ENCODE data around the gene TRMT11. TPM values are rescaled to one million over a fixed set of nuclear protein-coding genes. Genes with fewer than 3 reads are reported as not detected.

Gene TRMT11
- total and polyA plus RNA-seq, 10 of the 15 experiments (the other 5 are each of a cell fraction or from before 2014, with no cell fraction given), result 34.0 to 81.1 (median 43.7) TPM

DNA sequence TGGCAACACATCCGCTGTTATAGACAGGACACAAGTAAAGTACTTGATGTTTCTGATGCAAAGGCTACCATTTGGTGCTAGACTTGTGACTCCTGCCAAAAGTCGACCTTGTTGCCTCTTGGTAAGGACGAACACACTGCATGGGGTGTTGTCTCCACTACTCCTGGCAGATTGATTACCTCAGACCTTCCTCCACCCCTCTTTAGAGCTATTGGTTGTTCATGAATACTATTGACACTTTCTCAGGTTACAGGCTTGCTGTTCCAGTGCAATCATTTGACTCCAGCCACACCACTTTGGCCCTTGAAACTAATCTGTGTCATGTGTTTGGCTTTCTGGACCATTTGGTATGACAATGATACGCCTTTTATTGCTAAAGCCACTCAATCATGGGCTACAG is 62.3 kb downstream of the TRMT11 start:
- TF ChIP-seq RAD21 (IDR thresholded peaks at IDR 0.05; ENCODE audit: insufficient read depth, low read depth, low read length) (no peak), ZZZ3 (IDR thresholded peaks at IDR 0.05; ENCODE audit: control insufficient read depth, insufficient read length, low read depth) (no peak), KDM1A (IDR thresholded peaks at IDR 0.05; ENCODE audit: borderline replicate concordance) (no peak), HDGF (IDR thresholded peaks at IDR 0.05) (no peak), NR2C2 (IDR thresholded peaks at IDR 0.05; ENCODE audit: borderline replicate concordance, control insufficient read depth, insufficient read length, low read depth) (no peak), TCF3 (IDR thresholded peaks at IDR 0.05; ENCODE audit: borderline replicate concordance, insufficient read depth, low read depth, low read length) (no peak), NRF1 (conservative IDR thresholded peaks at IDR 0.05; ENCODE audit: low read depth, low read length) (no peak), YBX1 (IDR thresholded peaks at IDR 0.05) (no peak)
- TF ChIP-seq, protein P1, sequence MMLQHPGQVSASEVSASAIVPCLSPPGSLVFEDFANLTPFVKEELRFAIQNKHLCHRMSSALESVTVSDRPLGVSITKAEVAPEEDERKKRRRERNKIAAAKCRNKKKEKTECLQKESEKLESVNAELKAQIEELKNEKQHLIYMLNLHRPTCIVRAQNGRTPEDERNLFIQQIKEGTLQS (IDR thresholded peaks at IDR 0.05; ENCODE audit: borderline replicate concordance, extremely low read depth, low read depth, low read length), result no peak
- TF ChIP-seq, protein P2, sequence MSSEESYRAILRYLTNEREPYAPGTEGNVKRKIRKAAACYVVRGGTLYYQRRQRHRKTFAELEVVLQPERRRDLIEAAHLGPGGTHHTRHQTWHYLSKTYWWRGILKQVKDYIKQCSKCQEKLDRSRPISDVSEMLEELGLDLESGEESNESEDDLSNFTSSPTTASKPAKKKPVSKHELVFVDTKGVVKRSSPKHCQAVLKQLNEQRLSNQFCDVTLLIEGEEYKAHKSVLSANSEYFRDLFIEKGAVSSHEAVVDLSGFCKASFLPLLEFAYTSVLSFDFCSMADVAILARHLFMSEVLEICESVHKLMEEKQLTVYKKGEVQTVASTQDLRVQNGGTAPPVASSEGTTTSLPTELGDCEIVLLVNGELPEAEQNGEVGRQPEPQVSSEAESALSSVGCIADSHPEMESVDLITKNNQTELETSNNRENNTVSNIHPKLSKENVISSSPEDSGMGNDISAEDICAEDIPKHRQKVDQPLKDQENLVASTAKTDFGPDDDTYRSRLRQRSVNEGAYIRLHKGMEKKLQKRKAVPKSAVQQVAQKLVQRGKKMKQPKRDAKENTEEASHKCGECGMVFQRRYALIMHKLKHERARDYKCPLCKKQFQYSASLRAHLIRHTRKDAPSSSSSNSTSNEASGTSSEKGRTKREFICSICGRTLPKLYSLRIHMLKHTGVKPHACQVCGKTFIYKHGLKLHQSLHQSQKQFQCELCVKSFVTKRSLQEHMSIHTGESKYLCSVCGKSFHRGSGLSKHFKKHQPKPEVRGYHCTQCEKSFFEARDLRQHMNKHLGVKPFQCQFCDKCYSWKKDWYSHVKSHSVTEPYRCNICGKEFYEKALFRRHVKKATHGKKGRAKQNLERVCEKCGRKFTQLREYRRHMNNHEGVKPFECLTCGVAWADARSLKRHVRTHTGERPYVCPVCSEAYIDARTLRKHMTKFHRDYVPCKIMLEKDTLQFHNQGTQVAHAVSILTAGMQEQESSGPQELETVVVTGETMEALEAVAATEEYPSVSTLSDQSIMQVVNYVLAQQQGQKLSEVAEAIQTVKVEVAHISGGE (CRISPR knock-in tag; IDR thresholded peaks at IDR 0.05), result no peak
- TF ChIP-seq, protein P3, sequence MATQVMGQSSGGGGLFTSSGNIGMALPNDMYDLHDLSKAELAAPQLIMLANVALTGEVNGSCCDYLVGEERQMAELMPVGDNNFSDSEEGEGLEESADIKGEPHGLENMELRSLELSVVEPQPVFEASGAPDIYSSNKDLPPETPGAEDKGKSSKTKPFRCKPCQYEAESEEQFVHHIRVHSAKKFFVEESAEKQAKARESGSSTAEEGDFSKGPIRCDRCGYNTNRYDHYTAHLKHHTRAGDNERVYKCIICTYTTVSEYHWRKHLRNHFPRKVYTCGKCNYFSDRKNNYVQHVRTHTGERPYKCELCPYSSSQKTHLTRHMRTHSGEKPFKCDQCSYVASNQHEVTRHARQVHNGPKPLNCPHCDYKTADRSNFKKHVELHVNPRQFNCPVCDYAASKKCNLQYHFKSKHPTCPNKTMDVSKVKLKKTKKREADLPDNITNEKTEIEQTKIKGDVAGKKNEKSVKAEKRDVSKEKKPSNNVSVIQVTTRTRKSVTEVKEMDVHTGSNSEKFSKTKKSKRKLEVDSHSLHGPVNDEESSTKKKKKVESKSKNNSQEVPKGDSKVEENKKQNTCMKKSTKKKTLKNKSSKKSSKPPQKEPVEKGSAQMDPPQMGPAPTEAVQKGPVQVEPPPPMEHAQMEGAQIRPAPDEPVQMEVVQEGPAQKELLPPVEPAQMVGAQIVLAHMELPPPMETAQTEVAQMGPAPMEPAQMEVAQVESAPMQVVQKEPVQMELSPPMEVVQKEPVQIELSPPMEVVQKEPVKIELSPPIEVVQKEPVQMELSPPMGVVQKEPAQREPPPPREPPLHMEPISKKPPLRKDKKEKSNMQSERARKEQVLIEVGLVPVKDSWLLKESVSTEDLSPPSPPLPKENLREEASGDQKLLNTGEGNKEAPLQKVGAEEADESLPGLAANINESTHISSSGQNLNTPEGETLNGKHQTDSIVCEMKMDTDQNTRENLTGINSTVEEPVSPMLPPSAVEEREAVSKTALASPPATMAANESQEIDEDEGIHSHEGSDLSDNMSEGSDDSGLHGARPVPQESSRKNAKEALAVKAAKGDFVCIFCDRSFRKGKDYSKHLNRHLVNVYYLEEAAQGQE (IDR thresholded peaks at IDR 0.05; ENCODE audit: low read depth, low read length), result no peak
- TF ChIP-seq, protein P4, sequence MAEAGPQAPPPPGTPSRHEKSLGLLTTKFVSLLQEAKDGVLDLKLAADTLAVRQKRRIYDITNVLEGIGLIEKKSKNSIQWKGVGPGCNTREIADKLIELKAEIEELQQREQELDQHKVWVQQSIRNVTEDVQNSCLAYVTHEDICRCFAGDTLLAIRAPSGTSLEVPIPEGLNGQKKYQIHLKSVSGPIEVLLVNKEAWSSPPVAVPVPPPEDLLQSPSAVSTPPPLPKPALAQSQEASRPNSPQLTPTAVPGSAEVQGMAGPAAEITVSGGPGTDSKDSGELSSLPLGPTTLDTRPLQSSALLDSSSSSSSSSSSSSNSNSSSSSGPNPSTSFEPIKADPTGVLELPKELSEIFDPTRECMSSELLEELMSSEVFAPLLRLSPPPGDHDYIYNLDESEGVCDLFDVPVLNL (IDR thresholded peaks at IDR 0.05; ENCODE audit: low read depth, low read length), result no peak
- ATAC-seq, result no peak
- POLR2A ChIA-PET, result no interaction called here
- CTCF ChIA-PET, result interaction anchor here (0.6 kb wide), 1 partner anchor 12 kb away, joined by 3 read pairs; no protein-coding TSS in a partner anchor
- H3K9ac ChIP-seq (ENCODE audit: control insufficient read depth, insufficient read depth, low read length), result no peak overlapping the region
- RAD21 ChIA-PET (ENCODE audit: unreplicated experiment), result no interaction called here
- in situ Hi-C loops (cut with MboI), result no loop called here
- no peak overlapping the region for H3K27ac ChIP-seq (ENCODE audit: control insufficient read depth, insufficient read depth)
- SMC1A ChIA-PET (ENCODE audit: uncharacterized antibody, unreplicated experiment), result interaction anchor here (1.2 to 1.7 kb wide), 4 partner anchors 9 to 56 kb away, joined by 3 to 4 read pairs (median 3); no protein-coding TSS in a partner anchor
- 95% methylated on average over 4 of the region's 4 CpGs for WGBS (ENCODE audit: insufficient coverage, insufficient replicate concordance, low lambda C conversion rate, missing lambda C conversion rate)
- H3K79me2 ChIP-seq (ENCODE audit: control insufficient read depth, insufficient read depth, low read length), result no peaks in the 10 kb centered on the region
- no peak for DNase-seq (ENCODE audit: low read depth, low spot score)
- no peaks in the 10 kb centered on the region for H3K9me3 ChIP-seq (replicated peaks; ENCODE audit: control insufficient read depth, insufficient read depth, low read length)
- no peak overlapping the region for H3K4me3 ChIP-seq
- no peak overlapping the region for H3K4me2 ChIP-seq (ENCODE audit: control insufficient read depth, insufficient read depth)
- no peak for FAIRE-seq
- H2AFZ ChIP-seq (ENCODE audit: control insufficient read depth, low read depth, low read length), result no peak overlapping the region
- no peaks in the 10 kb centered on the region for H3K4me1 ChIP-seq (ENCODE audit: control insufficient read depth, insufficient read depth, low read length)
- H3K27me3 ChIP-seq (replicated peaks in 1 of 2; ENCODE audit: control insufficient read depth in 2 of 2, insufficient read depth in 2 of 2, low read length in 1 of 2), result no peaks in the 10 kb centered on the region
- peaks cover 5% of the 10 kb centered on the region in 2 experiments; a peak in 2 of 4 replicates for H3K36me3 ChIP-seq (ENCODE audit: control insufficient read depth in 2 of 2, insufficient read depth in 2 of 2, low read length in 1 of 2)
- H4K20me1 ChIP-seq (ENCODE audit: control insufficient read depth, insufficient read depth), result no peaks in the 10 kb centered on the region
- intact Hi-C loops (cut with micrococcal nuclease; ENCODE audit: unreplicated experiment), result no loop called here
- BruUV-seq (replicated peaks), result no TSS peak
